WTC11 (cell line): ENCODE data around the gene DYDC1. TPM values are rescaled to one million over a fixed set of nuclear protein-coding genes. Genes with fewer than 3 reads are reported as not detected.

ENCODE experiments used
- ATAC-seq: fragments of 200-7000 bp; cut with Tn5 transposase; 2 replicates; pipeline ENCODE4 v1.10.0; 2021; ENCODE audit warnings: mild to moderate bottlenecking, moderate library complexity
- CTCF ChIA-PET: fragments of 300-600 bp; sonication (Branson Sonifier 250); formaldehyde crosslinking; loops from one replicate; lab custom pipeline; 2021; ENCODE audit warnings: antibody characterized with exemption; lab: Charles Lee
- POLR2A ChIA-PET: fragments of 350-600 bp; sonication (Branson Sonifier 250); formaldehyde crosslinking; loops from one replicate; lab custom pipeline; 2021; ENCODE audit warnings: antibody characterized with exemption; lab: Charles Lee
- DNase-seq: peaks from one replicate; pipeline ENCODE4 v3.0.0; 2021; ENCODE audit warnings: low spot score
- H3K27ac Mint-ChIP-seq: 2 replicates; pipeline ENCODE4 v1.8.0; 2021; ENCODE audit warnings: mixed read lengths
- H3K27me3 Mint-ChIP-seq: 2 replicates; pipeline ENCODE4 v1.8.0; 2021; ENCODE audit warnings: low read depth, mild to moderate bottlenecking, moderate library complexity, mixed read lengths
- H3K36me3 Mint-ChIP-seq: 2 replicates; pipeline ENCODE4 v1.8.0; 2021; ENCODE audit warnings: mixed read lengths
- H3K4me1 Mint-ChIP-seq: 2 replicates; pipeline ENCODE4 v1.8.0; 2022; ENCODE audit warnings: mixed read lengths
- H3K4me3 Mint-ChIP-seq: 2 replicates; pipeline ENCODE4 v1.8.0; 2021; ENCODE audit warnings: mild to moderate bottlenecking, moderate library complexity, mixed read lengths
- H3K9me3 Mint-ChIP-seq: 2 replicates; pipeline ENCODE4 v1.8.0; 2021; ENCODE audit warnings: mixed read lengths
- CREB1 ChIP-seq: sonication (generic); formaldehyde crosslinking; IDR thresholded peaks from 2 replicates; pipeline ENCODE4 v1.8.0; 2023; ENCODE audit warnings: mild to moderate bottlenecking, missing genetic modification reagents
- FOXJ3 ChIP-seq: sonication (generic); formaldehyde crosslinking; IDR thresholded peaks from 2 replicates; pipeline ENCODE4 v1.9.0; 2021; ENCODE audit warnings: missing genetic modification reagents, mild to moderate bottlenecking, borderline replicate concordance
- FOXP1 ChIP-seq: sonication (generic); formaldehyde crosslinking; IDR thresholded peaks from 2 replicates; pipeline ENCODE4 v1.8.0; 2022; ENCODE audit warnings: missing genetic modification reagents, mild to moderate bottlenecking, moderate library complexity, borderline replicate concordance
- GTF2I ChIP-seq: fragments of 250-450 bp; sonication (Bioruptor Pico); conservative IDR thresholded peaks from 2 replicates; pipeline ENCODE4 v1.4.0; 2021; ENCODE audit warnings: mild to moderate bottlenecking
- IRF2 ChIP-seq: sonication (generic); formaldehyde crosslinking; IDR thresholded peaks from 2 replicates; pipeline ENCODE4 v1.8.0; 2022; ENCODE audit warnings: low read depth, missing genetic modification reagents, borderline replicate concordance
- KAT7 ChIP-seq: sonication (generic); formaldehyde crosslinking; IDR thresholded peaks from 2 replicates; pipeline ENCODE4 v1.8.1; 2023; ENCODE audit warnings: missing genetic modification reagents, mild to moderate bottlenecking, borderline replicate concordance
- RORB ChIP-seq: fragments of 250-450 bp; sonication (Bioruptor Pico); IDR thresholded peaks from 2 replicates; pipeline ENCODE4 v1.9.0; 2021; ENCODE audit warnings: mild to moderate bottlenecking
- TEAD1 ChIP-seq: sonication (generic); formaldehyde crosslinking; IDR thresholded peaks from 2 replicates; pipeline ENCODE4 v1.8.0; 2022; ENCODE audit warnings: mild to moderate bottlenecking, missing genetic modification reagents
- total RNA-seq: library from RNA; stranded (reverse); gene quantifications from 3 replicates; pipeline ENCODE4 v1.2.3, GENCODE V29; 2021
- TF ChIP-seq, protein P1 (sequence below): sonication (generic); formaldehyde crosslinking; IDR thresholded peaks from 2 replicates; pipeline ENCODE4 v1.8.1; 2022; ENCODE audit warnings: low read depth, mild to moderate bottlenecking, moderate library complexity, missing genetic modification reagents, borderline replicate concordance
- TF ChIP-seq, protein P2 (sequence below): sonication (generic); formaldehyde crosslinking; IDR thresholded peaks from 2 replicates; pipeline ENCODE4 v1.8.0; 2022; ENCODE audit warnings: mild to moderate bottlenecking, missing genetic modification reagents
- TF ChIP-seq, protein P3 (sequence below): sonication (generic); formaldehyde crosslinking; IDR thresholded peaks from 2 replicates; pipeline ENCODE4 v1.8.1; 2023; ENCODE audit warnings: mild to moderate bottlenecking, missing genetic modification reagents
- TF ChIP-seq, protein P4 (sequence below): sonication (generic); formaldehyde crosslinking; IDR thresholded peaks from 2 replicates; pipeline ENCODE4 v1.8.1; 2023; ENCODE audit warnings: mild to moderate bottlenecking, missing genetic modification reagents
- TF ChIP-seq, protein P5 (sequence below): sonication (generic); formaldehyde crosslinking; IDR thresholded peaks from 2 replicates; pipeline ENCODE4 v1.8.0; 2022; ENCODE audit warnings: missing genetic modification reagents
- TF ChIP-seq, protein P6 (sequence below): sonication (generic); formaldehyde crosslinking; IDR thresholded peaks from 2 replicates; pipeline ENCODE4 v1.8.1; 2022; ENCODE audit warnings: mild to moderate bottlenecking, missing genetic modification reagents, moderate library complexity, borderline replicate concordance

The DYDC1 gene
- total RNA-seq, 1 experiment from 2014 or later = 0.52 TPM

DNA sequence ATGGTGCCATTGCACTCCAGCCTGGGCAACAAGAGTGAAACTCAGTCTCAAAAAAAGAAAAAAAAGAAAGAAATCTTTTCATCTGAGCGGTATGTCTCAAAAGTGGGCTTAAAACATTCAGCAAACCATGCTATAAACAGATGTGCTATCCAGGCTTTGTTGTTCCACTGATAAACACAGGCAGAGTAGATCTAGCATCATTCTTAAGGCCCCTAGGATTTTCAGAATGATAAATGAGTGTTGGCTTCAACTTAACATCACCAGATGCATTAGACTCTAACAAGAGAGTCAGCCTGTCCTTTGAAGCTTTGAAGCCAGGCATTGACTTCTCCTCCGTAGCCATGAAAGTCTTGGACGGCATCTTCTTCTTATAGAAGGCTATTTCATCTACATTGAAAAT is 23.1 kb upstream of the DYDC1 start (continued):
- no peak for TF ChIP-seq CREB1
- TF ChIP-seq, protein P1, sequence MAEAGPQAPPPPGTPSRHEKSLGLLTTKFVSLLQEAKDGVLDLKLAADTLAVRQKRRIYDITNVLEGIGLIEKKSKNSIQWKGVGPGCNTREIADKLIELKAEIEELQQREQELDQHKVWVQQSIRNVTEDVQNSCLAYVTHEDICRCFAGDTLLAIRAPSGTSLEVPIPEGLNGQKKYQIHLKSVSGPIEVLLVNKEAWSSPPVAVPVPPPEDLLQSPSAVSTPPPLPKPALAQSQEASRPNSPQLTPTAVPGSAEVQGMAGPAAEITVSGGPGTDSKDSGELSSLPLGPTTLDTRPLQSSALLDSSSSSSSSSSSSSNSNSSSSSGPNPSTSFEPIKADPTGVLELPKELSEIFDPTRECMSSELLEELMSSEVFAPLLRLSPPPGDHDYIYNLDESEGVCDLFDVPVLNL (CRISPR knock-in tag) = no peak
- TF ChIP-seq, protein P2, sequence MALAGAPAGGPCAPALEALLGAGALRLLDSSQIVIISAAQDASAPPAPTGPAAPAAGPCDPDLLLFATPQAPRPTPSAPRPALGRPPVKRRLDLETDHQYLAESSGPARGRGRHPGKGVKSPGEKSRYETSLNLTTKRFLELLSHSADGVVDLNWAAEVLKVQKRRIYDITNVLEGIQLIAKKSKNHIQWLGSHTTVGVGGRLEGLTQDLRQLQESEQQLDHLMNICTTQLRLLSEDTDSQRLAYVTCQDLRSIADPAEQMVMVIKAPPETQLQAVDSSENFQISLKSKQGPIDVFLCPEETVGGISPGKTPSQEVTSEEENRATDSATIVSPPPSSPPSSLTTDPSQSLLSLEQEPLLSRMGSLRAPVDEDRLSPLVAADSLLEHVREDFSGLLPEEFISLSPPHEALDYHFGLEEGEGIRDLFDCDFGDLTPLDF = no peak
- no peak for TF ChIP-seq IRF2

DNA sequence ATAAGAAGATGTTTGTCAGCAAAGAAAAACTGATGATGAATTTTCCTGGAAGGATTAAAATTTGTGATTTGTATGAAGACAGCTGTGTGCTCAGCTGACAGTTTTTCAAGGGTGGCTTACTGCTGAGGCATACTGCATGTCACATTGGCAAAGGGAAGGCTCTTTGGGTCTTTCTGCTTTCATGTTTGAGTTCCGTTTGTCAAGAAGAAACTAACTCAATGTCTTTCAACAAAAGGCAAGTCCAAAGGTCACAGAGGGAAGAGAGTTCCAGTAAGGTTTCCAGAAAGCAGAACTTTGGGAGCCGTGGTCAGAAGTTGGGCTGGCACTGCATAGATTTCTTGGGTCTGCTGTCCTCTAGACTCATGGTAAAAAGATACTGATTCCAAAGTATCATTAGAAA is 16.9 kb upstream of the DYDC1 start:
- H3K4me1 Mint-ChIP-seq = 0 out of 2 replicates have a peak, but pooled peaks cover 3% of the 10 kb centered on the region
- DNase-seq (no peak), ATAC-seq (no peak)
- no peaks in the 10 kb centered on the region for H3K27me3 Mint-ChIP-seq
- peaks cover 5% of the 10 kb centered on the region for H3K36me3 Mint-ChIP-seq
- H3K4me3 Mint-ChIP-seq = no peak overlapping the region
- CTCF ChIA-PET = interaction anchor here (1.4 kb wide), 1 partner anchor 132 kb away, joined by 3 read pairs; no protein-coding TSS in a partner anchor
- TF ChIP-seq RORB = no peak
- TF ChIP-seq, protein P3, sequence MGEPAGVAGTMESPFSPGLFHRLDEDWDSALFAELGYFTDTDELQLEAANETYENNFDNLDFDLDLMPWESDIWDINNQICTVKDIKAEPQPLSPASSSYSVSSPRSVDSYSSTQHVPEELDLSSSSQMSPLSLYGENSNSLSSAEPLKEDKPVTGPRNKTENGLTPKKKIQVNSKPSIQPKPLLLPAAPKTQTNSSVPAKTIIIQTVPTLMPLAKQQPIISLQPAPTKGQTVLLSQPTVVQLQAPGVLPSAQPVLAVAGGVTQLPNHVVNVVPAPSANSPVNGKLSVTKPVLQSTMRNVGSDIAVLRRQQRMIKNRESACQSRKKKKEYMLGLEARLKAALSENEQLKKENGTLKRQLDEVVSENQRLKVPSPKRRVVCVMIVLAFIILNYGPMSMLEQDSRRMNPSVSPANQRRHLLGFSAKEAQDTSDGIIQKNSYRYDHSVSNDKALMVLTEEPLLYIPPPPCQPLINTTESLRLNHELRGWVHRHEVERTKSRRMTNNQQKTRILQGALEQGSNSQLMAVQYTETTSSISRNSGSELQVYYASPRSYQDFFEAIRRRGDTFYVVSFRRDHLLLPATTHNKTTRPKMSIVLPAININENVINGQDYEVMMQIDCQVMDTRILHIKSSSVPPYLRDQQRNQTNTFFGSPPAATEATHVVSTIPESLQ = no peak
- no peak for TF ChIP-seq KAT7 (CRISPR knock-in tag)
- no peak for TF ChIP-seq FOXJ3
- TF ChIP-seq FOXP1 (CRISPR knock-in tag) = no peak
- TF ChIP-seq, protein P4, sequence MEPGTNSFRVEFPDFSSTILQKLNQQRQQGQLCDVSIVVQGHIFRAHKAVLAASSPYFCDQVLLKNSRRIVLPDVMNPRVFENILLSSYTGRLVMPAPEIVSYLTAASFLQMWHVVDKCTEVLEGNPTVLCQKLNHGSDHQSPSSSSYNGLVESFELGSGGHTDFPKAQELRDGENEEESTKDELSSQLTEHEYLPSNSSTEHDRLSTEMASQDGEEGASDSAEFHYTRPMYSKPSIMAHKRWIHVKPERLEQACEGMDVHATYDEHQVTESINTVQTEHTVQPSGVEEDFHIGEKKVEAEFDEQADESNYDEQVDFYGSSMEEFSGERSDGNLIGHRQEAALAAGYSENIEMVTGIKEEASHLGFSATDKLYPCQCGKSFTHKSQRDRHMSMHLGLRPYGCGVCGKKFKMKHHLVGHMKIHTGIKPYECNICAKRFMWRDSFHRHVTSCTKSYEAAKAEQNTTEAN (CRISPR knock-in tag) = no peak
- no peak for TF ChIP-seq TEAD1 (CRISPR knock-in tag)
- no peak for TF ChIP-seq GTF2I (CRISPR knock-in tag)
- POLR2A ChIA-PET = no interaction called here
- no peak overlapping the region for H3K27ac Mint-ChIP-seq
- peaks cover 10% of the 10 kb centered on the region for H3K9me3 Mint-ChIP-seq

DNA sequence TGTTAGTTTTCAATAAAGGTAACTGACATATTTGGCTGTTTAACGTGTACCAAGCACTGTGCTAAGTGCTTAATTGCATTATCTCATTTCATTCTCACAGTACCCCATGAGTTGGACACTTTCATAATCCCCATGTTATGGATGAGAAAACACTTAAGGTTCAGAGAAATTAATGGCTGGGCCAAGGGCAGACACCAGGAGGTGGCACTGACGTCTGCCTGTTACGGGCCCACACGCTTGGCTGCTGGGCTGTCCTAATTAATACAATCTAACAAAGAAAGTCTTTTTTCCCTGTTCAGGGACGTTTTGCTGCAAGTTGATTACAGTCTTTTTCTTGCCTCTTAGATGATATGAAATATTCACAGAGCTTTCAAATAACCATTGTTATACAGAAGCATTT is 16.1 kb upstream of the DYDC1 start:
- CTCF ChIA-PET = interaction anchor here (1.4 kb wide), 1 partner anchor 133 kb away, joined by 3 read pairs; no protein-coding TSS in a partner anchor
- H3K36me3 Mint-ChIP-seq = peaks cover 14% of the 10 kb centered on the region
- H3K27ac Mint-ChIP-seq = no peak overlapping the region
- H3K27me3 Mint-ChIP-seq = peaks cover 3% of the 10 kb centered on the region; the same call in 1 of the 2 replicates
- DNase-seq (no peak), ATAC-seq (no peak)
- H3K4me3 Mint-ChIP-seq = no peak overlapping the region
- H3K4me1 Mint-ChIP-seq = no peaks in the 10 kb centered on the region
- peaks cover 18% of the 10 kb centered on the region for H3K9me3 Mint-ChIP-seq
- TF ChIP-seq, protein P5, sequence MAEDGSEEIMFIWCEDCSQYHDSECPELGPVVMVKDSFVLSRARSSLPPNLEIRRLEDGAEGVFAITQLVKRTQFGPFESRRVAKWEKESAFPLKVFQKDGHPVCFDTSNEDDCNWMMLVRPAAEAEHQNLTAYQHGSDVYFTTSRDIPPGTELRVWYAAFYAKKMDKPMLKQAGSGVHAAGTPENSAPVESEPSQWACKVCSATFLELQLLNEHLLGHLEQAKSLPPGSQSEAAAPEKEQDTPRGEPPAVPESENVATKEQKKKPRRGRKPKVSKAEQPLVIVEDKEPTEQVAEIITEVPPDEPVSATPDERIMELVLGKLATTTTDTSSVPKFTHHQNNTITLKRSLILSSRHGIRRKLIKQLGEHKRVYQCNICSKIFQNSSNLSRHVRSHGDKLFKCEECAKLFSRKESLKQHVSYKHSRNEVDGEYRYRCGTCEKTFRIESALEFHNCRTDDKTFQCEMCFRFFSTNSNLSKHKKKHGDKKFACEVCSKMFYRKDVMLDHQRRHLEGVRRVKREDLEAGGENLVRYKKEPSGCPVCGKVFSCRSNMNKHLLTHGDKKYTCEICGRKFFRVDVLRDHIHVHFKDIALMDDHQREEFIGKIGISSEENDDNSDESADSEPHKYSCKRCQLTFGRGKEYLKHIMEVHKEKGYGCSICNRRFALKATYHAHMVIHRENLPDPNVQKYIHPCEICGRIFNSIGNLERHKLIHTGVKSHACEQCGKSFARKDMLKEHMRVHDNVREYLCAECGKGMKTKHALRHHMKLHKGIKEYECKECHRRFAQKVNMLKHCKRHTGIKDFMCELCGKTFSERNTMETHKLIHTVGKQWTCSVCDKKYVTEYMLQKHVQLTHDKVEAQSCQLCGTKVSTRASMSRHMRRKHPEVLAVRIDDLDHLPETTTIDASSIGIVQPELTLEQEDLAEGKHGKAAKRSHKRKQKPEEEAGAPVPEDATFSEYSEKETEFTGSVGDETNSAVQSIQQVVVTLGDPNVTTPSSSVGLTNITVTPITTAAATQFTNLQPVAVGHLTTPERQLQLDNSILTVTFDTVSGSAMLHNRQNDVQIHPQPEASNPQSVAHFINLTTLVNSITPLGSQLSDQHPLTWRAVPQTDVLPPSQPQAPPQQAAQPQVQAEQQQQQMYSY (CRISPR knock-in tag) = no peak
- TF ChIP-seq, protein P6, sequence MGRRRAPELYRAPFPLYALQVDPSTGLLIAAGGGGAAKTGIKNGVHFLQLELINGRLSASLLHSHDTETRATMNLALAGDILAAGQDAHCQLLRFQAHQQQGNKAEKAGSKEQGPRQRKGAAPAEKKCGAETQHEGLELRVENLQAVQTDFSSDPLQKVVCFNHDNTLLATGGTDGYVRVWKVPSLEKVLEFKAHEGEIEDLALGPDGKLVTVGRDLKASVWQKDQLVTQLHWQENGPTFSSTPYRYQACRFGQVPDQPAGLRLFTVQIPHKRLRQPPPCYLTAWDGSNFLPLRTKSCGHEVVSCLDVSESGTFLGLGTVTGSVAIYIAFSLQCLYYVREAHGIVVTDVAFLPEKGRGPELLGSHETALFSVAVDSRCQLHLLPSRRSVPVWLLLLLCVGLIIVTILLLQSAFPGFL (CRISPR knock-in tag) = no peak
- POLR2A ChIA-PET = no interaction called here
